LNCaP clone FGC (cell line): ENCODE data around the gene MAP6.

Experiments used
- DNase-seq: peaks from one replicate; pipeline ENCODE4 v3.0.0-alpha.2; 2011; ENCODE audit warnings: low read depth
- H3K4me3 ChIP-seq: 2 replicates; pipeline ENCODE4 v1.5.1; 2011; ENCODE audit warnings: mild to moderate bottlenecking, low read depth, low read length, control low read depth
- TF ChIP-seq, protein P1 (sequence below): IDR thresholded peaks from 2 replicates; pipeline ENCODE4 v1.5.1; 2012; ENCODE audit warnings: mild to moderate bottlenecking; ENCODE audit not compliant: control insufficient read depth, insufficient read depth; ENCODE audit errors: extremely low read depth

MAP6 gene

GRCh38 chr11:75541193-75542087 lies 127.4 kb downstream of the MAP6 start:
- no peak overlapping the region for H3K4me3 ChIP-seq
- TF ChIP-seq, protein P1, sequence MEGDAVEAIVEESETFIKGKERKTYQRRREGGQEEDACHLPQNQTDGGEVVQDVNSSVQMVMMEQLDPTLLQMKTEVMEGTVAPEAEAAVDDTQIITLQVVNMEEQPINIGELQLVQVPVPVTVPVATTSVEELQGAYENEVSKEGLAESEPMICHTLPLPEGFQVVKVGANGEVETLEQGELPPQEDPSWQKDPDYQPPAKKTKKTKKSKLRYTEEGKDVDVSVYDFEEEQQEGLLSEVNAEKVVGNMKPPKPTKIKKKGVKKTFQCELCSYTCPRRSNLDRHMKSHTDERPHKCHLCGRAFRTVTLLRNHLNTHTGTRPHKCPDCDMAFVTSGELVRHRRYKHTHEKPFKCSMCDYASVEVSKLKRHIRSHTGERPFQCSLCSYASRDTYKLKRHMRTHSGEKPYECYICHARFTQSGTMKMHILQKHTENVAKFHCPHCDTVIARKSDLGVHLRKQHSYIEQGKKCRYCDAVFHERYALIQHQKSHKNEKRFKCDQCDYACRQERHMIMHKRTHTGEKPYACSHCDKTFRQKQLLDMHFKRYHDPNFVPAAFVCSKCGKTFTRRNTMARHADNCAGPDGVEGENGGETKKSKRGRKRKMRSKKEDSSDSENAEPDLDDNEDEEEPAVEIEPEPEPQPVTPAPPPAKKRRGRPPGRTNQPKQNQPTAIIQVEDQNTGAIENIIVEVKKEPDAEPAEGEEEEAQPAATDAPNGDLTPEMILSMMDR = no peak
- DNase-seq = no peak

GRCh38 chr11:75539459-75540334 lies 129.1 kb downstream of the MAP6 start:
- TF ChIP-seq, protein P1 = no peak

GRCh38 chr11:75538150-75538942 lies 130.5 kb downstream of the MAP6 start:
- no peak overlapping the region for H3K4me3 ChIP-seq
- TF ChIP-seq, protein P1 = no peak
- DNase-seq = no peak

More at GRCh38 chr11:75539459-75540334, 129.1 kb downstream of the MAP6 start:
- DNase-seq = no peak
- H3K4me3 ChIP-seq = no peak overlapping the region

DNA sequence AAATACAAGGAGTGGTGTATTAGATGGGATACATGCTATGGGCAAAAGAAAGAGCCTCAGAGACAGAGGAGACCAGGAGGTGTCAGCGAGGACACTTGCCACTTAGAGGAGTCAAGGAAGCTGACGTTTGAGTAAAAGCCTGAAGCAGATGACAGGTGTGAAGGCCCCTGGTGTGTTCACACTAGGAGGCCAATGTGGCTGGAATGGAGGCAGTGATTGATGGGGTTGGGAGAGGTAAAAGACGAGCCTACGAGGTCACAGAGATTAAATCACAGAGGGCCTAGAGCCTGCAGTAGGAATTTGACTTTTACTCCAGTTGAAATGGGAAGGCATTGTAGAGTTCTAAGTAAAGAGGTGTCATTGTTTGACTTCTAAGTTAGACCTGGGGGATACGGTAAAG lies 131.1 kb downstream of the MAP6 start:
- no peak for DNase-seq
- TF ChIP-seq, protein P1 = no peak
- no peak overlapping the region for H3K4me3 ChIP-seq
